Measurements from ENCODE around the gene DLGAP1.

Gene DLGAP1

GRCh38 chr18:3791238-3791637, 663.9 kb downstream of the DLGAP1 start:
- 67 to 85% methylated on average over 2 to 4 of the region's 4 CpGs for WGBS, 2 experiments
- Histone ChIP-seq H3K9me3 (ENCODE audit: control insufficient read depth, low read length) (no peaks in the 10 kb centered on the region), H3K4me3 (ENCODE audit: insufficient read depth, low read depth, low read length) (no peak overlapping the region), H3K4me1 (ENCODE audit: control insufficient read depth, insufficient read depth, low read length) (no peaks in the 10 kb centered on the region), H3K36me3 (ENCODE audit: control insufficient read depth, insufficient read depth, low read length) (no peaks in the 10 kb centered on the region), H3K27me3 (ENCODE audit: control insufficient read depth, insufficient read depth, low read length, poor library complexity, severe bottlenecking) (no peaks in the 10 kb centered on the region), H3K27ac (ENCODE audit: insufficient read depth, low read depth, low read length, poor library complexity, severe bottlenecking) (no peak overlapping the region)

DNA sequence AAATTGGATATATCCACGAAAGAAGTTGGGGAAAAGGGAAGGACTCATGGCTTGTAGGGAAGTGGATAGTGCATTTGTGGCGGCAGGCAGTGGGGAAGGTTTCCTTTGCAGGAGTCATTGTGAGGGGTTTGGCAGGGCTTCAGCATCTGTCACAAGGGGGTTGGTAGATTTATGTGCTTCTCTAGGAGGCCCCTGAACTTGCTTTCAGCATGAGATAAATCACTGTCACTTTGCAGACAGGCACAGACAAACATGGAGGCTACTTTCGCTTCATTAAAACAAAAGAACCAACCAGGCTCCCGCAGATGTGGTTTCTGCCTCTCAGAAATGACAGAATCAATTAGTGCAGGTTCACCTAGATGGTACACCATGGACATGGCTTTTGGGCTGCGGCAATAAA, 664.4 kb downstream of the DLGAP1 start:
- WGBS, 2 experiments, result 88 to 89% methylated on average over 5 of the region's 5 CpGs
- no peaks in the 10 kb centered on the region for H3K27me3 ChIP-seq (ENCODE audit: control insufficient read depth, insufficient read depth, low read length, poor library complexity, severe bottlenecking)
- no peak overlapping the region for H3K27ac ChIP-seq (ENCODE audit: insufficient read depth, low read depth, low read length, poor library complexity, severe bottlenecking)
- no peak overlapping the region for H3K4me3 ChIP-seq (ENCODE audit: insufficient read depth, low read depth, low read length)
- H3K9me3 ChIP-seq (ENCODE audit: control insufficient read depth, low read length), result no peaks in the 10 kb centered on the region
- no peaks in the 10 kb centered on the region for H3K36me3 ChIP-seq (ENCODE audit: control insufficient read depth, insufficient read depth, low read length)
- H3K4me1 ChIP-seq (ENCODE audit: control insufficient read depth, insufficient read depth, low read length), result no peaks in the 10 kb centered on the region

- H3K36me3 ChIP-seq (ENCODE audit: control insufficient read depth, insufficient read depth, low read length), result no peaks in the 10 kb centered on the region
- no peak overlapping the region for H3K27ac ChIP-seq (ENCODE audit: insufficient read depth, low read depth, low read length, poor library complexity, severe bottlenecking)
- no peaks in the 10 kb centered on the region for H3K27me3 ChIP-seq (ENCODE audit: control insufficient read depth, insufficient read depth, low read length, poor library complexity, severe bottlenecking)
- no peaks in the 10 kb centered on the region for H3K9me3 ChIP-seq (ENCODE audit: control insufficient read depth, low read length)
- H3K4me3 ChIP-seq (ENCODE audit: insufficient read depth, low read depth, low read length), result no peak overlapping the region
- H3K4me1 ChIP-seq (ENCODE audit: control insufficient read depth, insufficient read depth, low read length), result no peaks in the 10 kb centered on the region
- 88 to 97% methylated on average over 1 of the region's 1 CpG for WGBS, 2 experiments
These were observed 665.6 kb downstream of the DLGAP1 start for GRCh38 chr18:3789525-3789924.

DNA sequence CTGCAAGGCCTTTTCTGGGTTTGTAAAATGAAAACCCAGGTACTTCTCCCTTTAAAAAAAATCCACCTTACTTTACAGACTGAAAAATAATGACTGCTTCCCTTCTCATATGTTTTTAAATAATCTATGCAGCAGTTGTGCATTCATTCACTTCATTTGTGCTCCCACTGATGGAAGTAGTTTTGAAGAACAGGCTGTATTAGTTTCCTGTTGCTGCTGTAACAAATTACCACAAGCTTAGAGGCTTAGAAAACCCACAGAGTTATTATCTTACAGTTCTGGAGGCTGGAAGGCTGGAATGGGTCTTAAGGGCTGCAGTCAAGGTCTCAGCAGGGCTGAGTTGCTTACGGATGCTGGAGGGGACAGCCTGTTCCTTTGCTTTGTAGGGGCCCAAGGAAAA, 670.2 kb downstream of the DLGAP1 start:
- Histone ChIP-seq H3K27ac (ENCODE audit: insufficient read depth, low read depth, low read length, poor library complexity, severe bottlenecking) (no peak overlapping the region), H3K4me1 (ENCODE audit: control insufficient read depth, insufficient read depth, low read length) (no peaks in the 10 kb centered on the region), H3K4me3 (ENCODE audit: insufficient read depth, low read depth, low read length) (no peak overlapping the region), H3K36me3 (ENCODE audit: control insufficient read depth, insufficient read depth, low read length) (no peaks in the 10 kb centered on the region), H3K9me3 (ENCODE audit: control insufficient read depth, low read length) (no peaks in the 10 kb centered on the region), H3K27me3 (ENCODE audit: control insufficient read depth, insufficient read depth, low read length, poor library complexity, severe bottlenecking) (no peaks in the 10 kb centered on the region)
- 94 to 96% methylated on average over 1 of the region's 1 CpG for WGBS, 2 experiments

GRCh38 chr18:3782901-3783300, 672.2 kb downstream of the DLGAP1 start:
- WGBS, 2 experiments, result 89 to 96% methylated on average over 1 of the region's 1 CpG
- no peaks in the 10 kb centered on the region for H3K9me3 ChIP-seq (ENCODE audit: control insufficient read depth, low read length)
- no peaks in the 10 kb centered on the region for H3K36me3 ChIP-seq (ENCODE audit: control insufficient read depth, insufficient read depth, low read length)
- H3K4me3 ChIP-seq (ENCODE audit: insufficient read depth, low read depth, low read length), result no peak overlapping the region
- no peaks in the 10 kb centered on the region for H3K4me1 ChIP-seq (ENCODE audit: control insufficient read depth, insufficient read depth, low read length)
- H3K27me3 ChIP-seq (ENCODE audit: control insufficient read depth, insufficient read depth, low read length, poor library complexity, severe bottlenecking), result no peaks in the 10 kb centered on the region
- no peak overlapping the region for H3K27ac ChIP-seq (ENCODE audit: insufficient read depth, low read depth, low read length, poor library complexity, severe bottlenecking)

- Histone ChIP-seq H3K4me1 (ENCODE audit: control insufficient read depth, insufficient read depth, low read length) (no peaks in the 10 kb centered on the region), H3K27ac (ENCODE audit: insufficient read depth, low read depth, low read length, poor library complexity, severe bottlenecking) (no peak overlapping the region), H3K36me3 (ENCODE audit: control insufficient read depth, insufficient read depth, low read length) (no peaks in the 10 kb centered on the region), H3K27me3 (ENCODE audit: control insufficient read depth, insufficient read depth, low read length, poor library complexity, severe bottlenecking) (no peaks in the 10 kb centered on the region), H3K4me3 (ENCODE audit: insufficient read depth, low read depth, low read length) (no peak overlapping the region), H3K9me3 (ENCODE audit: control insufficient read depth, low read length) (no peaks in the 10 kb centered on the region)
- 100% methylated on average over 1 of the region's 1 CpG; no CpG with 5 or more reads in 1 of the 2 experiments for WGBS, 2 experiments
These were observed 677.4 kb downstream of the DLGAP1 start for GRCh38 chr18:3777719-3778118.

GRCh38 chr18:3777122-3777521, 678.0 kb downstream of the DLGAP1 start:
- no peaks in the 10 kb centered on the region for H3K27me3 ChIP-seq (ENCODE audit: control insufficient read depth, insufficient read depth, low read length, poor library complexity, severe bottlenecking)
- H3K4me3 ChIP-seq (ENCODE audit: insufficient read depth, low read depth, low read length), result no peak overlapping the region
- no peaks in the 10 kb centered on the region for H3K9me3 ChIP-seq (ENCODE audit: control insufficient read depth, low read length)
- 85 to 100% methylated on average over 1 to 4 of the region's 5 CpGs for WGBS, 2 experiments
- no peaks in the 10 kb centered on the region for H3K4me1 ChIP-seq (ENCODE audit: control insufficient read depth, insufficient read depth, low read length)
- H3K27ac ChIP-seq (ENCODE audit: insufficient read depth, low read depth, low read length, poor library complexity, severe bottlenecking), result no peak overlapping the region
- H3K36me3 ChIP-seq (ENCODE audit: control insufficient read depth, insufficient read depth, low read length), result no peaks in the 10 kb centered on the region

DNA sequence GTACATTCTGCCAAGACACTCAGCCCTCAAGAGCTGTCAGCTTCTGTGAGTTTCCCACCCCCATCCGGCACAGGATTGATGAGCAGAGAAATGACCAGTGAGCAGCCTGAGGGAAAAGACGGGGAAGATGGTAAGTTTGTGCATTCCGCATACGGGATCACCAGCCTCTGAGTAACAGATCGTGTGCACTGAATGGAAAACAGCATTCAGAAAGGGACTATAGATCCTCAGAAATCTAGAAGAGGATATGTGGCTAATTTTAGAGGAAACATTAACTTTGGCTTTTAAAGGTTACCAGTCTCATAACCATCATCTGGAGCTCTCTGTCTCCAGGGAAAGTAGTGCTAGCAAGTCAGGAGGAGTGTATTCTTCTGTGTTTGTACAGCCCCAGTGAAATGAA, 679.1 kb downstream of the DLGAP1 start:
- Histone ChIP-seq H3K27ac (ENCODE audit: insufficient read depth, low read depth, low read length, poor library complexity, severe bottlenecking) (no peak overlapping the region), H3K9me3 (ENCODE audit: control insufficient read depth, low read length) (no peaks in the 10 kb centered on the region), H3K36me3 (ENCODE audit: control insufficient read depth, insufficient read depth, low read length) (no peaks in the 10 kb centered on the region), H3K27me3 (ENCODE audit: control insufficient read depth, insufficient read depth, low read length, poor library complexity, severe bottlenecking) (no peaks in the 10 kb centered on the region), H3K4me1 (ENCODE audit: control insufficient read depth, insufficient read depth, low read length) (no peaks in the 10 kb centered on the region), H3K4me3 (ENCODE audit: insufficient read depth, low read depth, low read length) (no peak overlapping the region)
- 93 to 94% methylated on average over 5 of the region's 5 CpGs for WGBS, 2 experiments

DNA sequence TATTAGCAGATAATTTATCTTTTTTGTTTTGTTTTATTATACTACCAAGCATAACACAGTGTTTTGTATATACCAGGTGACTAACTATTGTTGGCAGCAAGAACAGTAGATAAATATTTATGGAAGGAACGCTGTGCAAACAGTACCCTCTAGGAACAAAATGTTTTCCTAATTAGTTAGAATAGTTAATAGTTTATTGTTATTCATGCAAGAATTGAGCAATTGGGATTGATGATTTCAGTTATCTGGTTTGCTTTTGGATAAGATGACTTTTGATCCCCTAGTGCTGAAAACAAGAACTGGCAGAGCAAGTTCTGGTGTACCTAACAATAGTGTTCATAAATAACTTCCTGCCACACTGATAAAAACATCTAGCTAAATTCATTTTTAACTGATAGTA, 681.8 kb downstream of the DLGAP1 start:
- H3K27ac ChIP-seq (ENCODE audit: insufficient read depth, low read depth, low read length, poor library complexity, severe bottlenecking), result no peak overlapping the region
- H3K9me3 ChIP-seq (ENCODE audit: control insufficient read depth, low read length), result no peaks in the 10 kb centered on the region
- no peak overlapping the region for H3K4me3 ChIP-seq (ENCODE audit: insufficient read depth, low read depth, low read length)
- no peaks in the 10 kb centered on the region for H3K27me3 ChIP-seq (ENCODE audit: control insufficient read depth, insufficient read depth, low read length, poor library complexity, severe bottlenecking)
- 95 to 100% methylated on average over 1 of the region's 1 CpG for WGBS, 2 experiments
- no peaks in the 10 kb centered on the region for H3K36me3 ChIP-seq (ENCODE audit: control insufficient read depth, insufficient read depth, low read length)
- H3K4me1 ChIP-seq (ENCODE audit: control insufficient read depth, insufficient read depth, low read length), result no peaks in the 10 kb centered on the region

DNA sequence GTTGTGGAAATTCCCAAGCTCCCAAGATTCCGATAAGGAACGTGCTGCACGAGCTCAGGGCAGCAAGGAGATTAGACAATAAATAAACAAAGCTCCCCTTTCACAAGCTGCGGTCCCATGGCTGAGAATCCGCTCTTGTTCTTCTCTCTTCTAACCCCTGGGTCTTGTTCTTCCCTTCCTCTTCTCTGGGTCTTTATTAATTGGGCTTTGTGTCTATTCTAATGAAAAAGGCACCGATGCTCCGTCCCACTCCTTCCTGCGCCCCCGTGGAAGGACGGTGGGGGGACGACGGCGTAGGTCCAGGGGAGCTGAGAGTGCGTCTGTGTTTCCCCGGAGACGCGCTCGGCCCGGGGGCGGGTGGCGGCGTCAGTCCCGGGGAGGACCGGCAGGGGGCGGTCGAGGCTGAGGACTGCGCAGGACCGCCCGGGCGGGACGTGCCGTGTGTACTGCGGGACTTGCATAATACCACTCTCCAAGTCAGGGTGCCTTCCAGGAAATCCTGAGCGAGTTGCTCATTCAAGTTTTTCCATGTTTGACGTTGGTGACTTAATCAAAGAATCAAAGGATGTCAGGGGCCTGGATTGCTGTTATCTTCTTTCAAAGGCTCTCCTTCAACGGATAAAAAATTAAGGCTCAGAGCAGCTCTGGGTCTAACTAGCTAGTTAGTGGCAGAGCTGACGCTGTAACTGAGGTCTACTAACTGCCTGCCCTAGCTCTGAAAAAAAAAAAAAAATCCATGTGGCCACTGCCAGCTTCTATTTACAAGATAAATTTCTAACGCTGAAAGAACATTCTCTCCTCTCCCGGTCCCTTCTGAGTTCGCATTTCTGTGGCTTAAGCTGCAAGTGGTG, 683.8 kb downstream of the DLGAP1 start:
- H3K36me3 ChIP-seq (ENCODE audit: control insufficient read depth, insufficient read depth, low read length), result no peaks in the 10 kb centered on the region
- 3 to 5% methylated on average over 40 of the region's 40 CpGs for WGBS, 2 experiments
- H3K4me3 ChIP-seq (ENCODE audit: insufficient read depth, low read depth, low read length), result peak overlapping the region; percentile 17
- no peaks in the 10 kb centered on the region for H3K4me1 ChIP-seq (ENCODE audit: control insufficient read depth, insufficient read depth, low read length)
- H3K27ac ChIP-seq (ENCODE audit: insufficient read depth, low read depth, low read length, poor library complexity, severe bottlenecking), result no peak overlapping the region
- no peaks in the 10 kb centered on the region for H3K9me3 ChIP-seq (ENCODE audit: control insufficient read depth, low read length)
- H3K27me3 ChIP-seq (ENCODE audit: control insufficient read depth, insufficient read depth, low read length, poor library complexity, severe bottlenecking), result no peaks in the 10 kb centered on the region
